NCI-H1105 (cell line): ENCODE results near the gene UVRAG.

Experiments
- DNase-seq: peaks from one replicate; lab custom pipeline; 2025; lab: John Stamatoyannopoulos, UW

UVRAG gene

DNA sequence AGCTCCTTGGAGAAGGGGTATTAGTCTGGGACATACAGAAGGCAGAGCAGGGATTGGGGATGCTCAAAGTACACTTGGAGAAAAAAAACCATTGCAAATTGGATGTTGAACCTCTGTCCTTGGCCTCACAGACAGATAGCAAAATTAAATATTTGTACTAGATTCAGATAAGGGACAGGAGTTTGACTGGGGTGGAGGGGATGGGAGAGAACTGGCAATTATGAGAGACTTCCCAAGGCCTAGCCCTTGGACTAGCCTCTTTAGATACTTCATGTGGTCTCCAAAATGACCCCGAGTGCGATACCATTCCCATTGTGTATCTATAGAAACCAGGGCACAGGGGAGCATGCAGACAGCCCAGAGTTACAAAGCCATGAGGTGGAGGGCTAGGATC is 30.9 kb upstream of the UVRAG start:
- no peak for DNase-seq

GRCh38 chr11:75784506-75784905 is 30.5 kb upstream of the UVRAG start:
- no peak for DNase-seq

DNA sequence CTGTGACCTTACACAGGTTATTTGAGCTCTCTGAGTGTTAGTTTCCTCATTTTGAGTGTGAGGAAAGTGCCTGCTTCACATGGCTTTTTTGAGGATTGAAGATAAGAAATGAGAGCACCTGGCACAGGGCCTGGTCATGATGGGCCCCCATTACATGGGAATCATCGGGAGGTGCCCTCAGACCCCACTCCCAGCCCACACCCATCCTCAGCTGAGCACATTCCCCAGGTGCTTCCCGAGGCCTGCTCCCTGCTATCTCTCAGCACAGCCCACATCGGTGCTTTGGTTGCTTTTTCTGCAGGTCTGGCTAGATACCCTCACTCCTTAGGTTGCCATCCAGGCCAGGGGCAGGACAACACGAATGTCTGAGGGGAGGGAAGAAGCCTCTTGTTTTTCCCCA is 29.8 kb upstream of the UVRAG start:
- DNase-seq: no peak

DNA sequence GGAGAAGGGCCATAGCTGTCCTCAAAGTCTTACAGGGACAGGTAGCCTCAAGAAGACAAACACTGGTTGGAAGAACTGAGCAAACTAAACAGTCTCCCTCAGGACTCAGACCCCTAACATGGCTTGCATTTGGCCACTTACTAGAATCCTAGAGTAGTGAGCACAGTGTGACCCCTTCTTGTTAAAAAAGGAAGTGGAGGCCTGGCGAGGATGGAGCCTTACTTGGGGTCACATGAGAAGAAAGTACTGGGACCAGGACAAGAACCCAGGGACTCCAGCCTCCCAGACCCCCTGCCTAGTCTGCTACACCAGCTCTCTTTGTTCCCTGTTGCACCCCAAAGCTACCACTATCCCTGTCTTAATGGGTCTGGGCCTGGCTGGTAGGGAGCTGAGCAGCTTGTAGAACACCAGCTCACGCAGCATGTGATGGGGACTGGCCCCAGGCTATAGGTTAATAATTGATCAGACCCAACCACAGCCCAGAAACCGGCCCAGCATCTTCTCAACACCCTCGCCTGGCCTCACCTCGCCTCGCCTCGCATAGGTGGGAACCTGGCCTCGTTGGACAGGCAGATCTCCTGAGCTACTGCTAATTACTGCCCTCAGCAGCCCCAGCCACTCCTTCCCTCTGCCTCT is 28.8 kb upstream of the UVRAG start:
- no peak for DNase-seq

- DNase-seq: no peak
Measured at GRCh38 chr11:75789521-75789920, 25.5 kb upstream of the UVRAG start.

- no peak for DNase-seq
Measured at GRCh38 chr11:75790986-75791385, 24.0 kb upstream of the UVRAG start.

DNA sequence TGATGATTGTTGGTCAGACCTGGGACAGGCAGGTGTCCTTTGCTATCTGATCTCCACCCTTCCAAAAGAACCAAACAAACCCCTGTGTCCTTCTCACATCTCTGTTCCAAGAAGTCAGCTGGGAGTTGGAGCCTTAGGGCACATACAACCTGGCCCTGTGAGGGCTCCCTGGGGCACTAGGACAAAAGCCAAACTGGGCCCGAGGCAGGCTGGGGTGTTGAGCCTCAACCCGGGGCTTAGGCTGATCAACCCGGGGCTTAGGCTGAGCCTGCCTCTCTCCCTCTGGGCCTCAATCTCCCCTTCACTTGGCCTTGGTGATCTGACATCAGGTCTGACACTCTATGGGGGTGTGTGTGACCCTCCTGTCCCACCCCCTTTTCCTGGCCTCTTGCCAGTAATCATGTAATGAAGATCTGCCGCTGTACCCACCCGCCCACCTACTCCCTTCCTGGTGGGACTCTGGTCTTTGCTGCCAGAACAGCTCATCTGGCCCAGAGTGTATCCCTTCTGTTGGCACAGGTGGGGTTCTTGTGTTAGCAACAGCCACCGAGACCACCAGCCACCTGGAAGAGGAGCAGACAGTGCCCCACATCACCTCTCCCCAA is 22.8 kb upstream of the UVRAG start:
- no peak for DNase-seq

GRCh38 chr11:75792997-75793800 is 21.8 kb upstream of the UVRAG start:
- no peak for DNase-seq

- peak; percentile 6 for DNase-seq
Measured at GRCh38 chr11:75793966-75794365, 21.0 kb upstream of the UVRAG start.

GRCh38 chr11:75795276-75796090 is 19.5 kb upstream of the UVRAG start:
- DNase-seq: no peak

DNA sequence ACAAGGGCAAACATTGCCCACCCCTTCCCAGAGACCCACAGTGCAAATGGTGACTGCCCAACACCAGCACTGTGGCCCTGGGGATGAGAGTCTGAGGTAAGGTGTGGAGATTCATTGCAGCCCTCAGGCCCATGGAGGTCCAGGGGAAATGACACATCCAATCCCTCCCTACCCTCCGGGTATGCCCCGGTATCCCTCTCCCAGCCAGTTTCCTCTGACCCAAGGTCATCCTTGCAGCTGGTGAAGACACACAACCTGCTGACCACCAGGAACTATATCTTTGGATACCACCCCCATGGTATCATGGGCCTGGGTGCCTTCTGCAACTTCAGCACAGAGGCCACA is 18.9 kb upstream of the UVRAG start:
- DNase-seq: no peak

- DNase-seq: no peak
Measured at GRCh38 chr11:75797116-75797515, 17.9 kb upstream of the UVRAG start.

- no peak for DNase-seq
Measured at GRCh38 chr11:75797792-75798191, 17.2 kb upstream of the UVRAG start.

DNA sequence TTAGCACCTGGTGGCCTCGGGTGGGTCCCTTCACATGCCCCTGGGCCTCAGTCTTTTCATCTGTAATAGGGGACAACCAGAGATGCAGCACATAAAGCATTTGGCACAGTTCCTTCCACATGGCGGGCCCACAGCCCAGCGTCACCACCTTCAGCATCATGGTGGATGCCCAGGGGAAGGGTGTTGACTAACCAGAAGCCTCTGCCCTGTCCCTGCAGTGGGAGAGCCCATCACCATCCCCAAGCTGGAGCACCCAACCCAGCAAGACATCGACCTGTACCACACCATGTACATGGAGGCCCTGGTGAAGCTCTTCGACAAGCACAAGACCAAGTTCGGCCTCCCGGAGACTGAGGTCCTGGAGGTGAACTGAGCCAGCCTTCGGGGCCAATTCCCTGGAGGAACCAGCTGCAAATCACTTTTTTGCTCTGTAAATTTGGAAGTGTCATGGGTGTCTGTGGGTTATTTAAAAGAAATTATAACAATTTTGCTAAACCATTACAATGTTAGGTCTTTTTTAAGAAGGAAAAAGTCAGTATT is 14.8 kb upstream of the UVRAG start:
- DNase-seq: no peak

- DNase-seq: no peak
Measured at GRCh38 chr11:75800728-75801361, 14.2 kb upstream of the UVRAG start.

DNA sequence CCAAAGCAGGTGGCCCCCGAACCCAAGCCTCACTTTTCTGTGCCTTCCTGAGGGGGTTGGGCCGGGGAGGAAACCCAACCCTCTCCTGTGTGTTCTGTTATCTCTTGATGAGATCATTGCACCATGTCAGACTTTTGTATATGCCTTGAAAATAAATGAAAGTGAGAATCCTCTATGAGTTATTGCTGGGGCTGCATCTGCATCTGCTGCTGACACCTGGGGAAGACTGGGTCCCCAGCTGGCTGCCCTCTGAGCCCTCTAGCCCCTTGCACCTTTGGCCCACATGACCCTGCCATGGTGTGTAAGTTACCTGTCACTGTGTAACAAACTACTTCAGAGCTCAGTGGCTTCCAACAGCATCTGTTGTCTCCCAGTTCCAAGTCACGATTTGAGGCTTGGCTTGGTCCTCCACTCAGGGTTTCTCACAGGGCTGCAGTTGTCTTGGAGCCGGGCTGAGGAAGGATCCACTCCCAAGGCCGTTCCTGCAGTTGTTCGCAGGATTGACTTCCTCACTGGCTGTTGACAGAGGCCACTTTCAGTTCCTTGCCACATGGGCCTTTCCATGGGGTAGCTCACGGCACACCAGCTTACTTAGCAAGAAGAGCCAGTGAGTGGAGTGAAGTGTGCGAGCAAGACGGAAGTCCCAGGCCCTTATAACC is 13.5 kb upstream of the UVRAG start:
- DNase-seq: no peak

GRCh38 chr11:75802021-75802912 is 12.7 kb upstream of the UVRAG start:
- no peak for DNase-seq

- peak; percentile 45 for DNase-seq
Measured at GRCh38 chr11:75802913-75803820, 11.8 kb upstream of the UVRAG start.

- no peak for DNase-seq
Measured at GRCh38 chr11:75809111-75809510, 5.9 kb upstream of the UVRAG start.
